ENCODE data around the gene PCDH15.

The PCDH15 gene

DNA sequence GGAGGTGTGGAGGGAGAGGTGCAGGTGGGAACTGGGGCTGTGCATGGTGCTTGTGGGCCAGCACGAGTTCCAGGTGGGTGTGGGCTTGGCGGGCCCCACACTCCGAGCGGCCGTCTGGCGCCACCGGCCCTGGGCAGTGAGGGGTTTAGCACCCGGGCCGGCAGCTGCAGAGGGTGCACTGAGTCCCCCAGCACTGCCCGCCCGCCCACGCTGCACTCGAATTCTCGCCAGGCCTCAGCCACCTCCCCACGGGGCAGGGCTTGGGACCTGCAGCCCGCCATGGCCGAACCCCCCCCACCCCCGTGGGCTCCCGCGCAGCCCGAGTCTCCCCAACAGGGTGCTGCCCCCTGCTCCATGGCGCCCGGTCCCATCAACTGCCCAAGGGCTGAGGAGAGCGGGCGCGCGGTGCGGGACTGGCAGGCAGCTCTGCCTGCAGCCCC lies 810.2 kb downstream of the PCDH15 start:
- H3K27ac ChIP-seq, result no peak overlapping the region
- no peak overlapping the region for H3K4me3 ChIP-seq (ENCODE audit: low read depth, low read length)
- no peaks in the 10 kb centered on the region for H3K36me3 ChIP-seq
- no peaks in the 10 kb centered on the region for H3K27me3 ChIP-seq (ENCODE audit: insufficient read depth, low read depth, severe bottlenecking)
- TF ChIP-seq, protein P1, sequence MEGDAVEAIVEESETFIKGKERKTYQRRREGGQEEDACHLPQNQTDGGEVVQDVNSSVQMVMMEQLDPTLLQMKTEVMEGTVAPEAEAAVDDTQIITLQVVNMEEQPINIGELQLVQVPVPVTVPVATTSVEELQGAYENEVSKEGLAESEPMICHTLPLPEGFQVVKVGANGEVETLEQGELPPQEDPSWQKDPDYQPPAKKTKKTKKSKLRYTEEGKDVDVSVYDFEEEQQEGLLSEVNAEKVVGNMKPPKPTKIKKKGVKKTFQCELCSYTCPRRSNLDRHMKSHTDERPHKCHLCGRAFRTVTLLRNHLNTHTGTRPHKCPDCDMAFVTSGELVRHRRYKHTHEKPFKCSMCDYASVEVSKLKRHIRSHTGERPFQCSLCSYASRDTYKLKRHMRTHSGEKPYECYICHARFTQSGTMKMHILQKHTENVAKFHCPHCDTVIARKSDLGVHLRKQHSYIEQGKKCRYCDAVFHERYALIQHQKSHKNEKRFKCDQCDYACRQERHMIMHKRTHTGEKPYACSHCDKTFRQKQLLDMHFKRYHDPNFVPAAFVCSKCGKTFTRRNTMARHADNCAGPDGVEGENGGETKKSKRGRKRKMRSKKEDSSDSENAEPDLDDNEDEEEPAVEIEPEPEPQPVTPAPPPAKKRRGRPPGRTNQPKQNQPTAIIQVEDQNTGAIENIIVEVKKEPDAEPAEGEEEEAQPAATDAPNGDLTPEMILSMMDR (IDR thresholded peaks at IDR 0.05; ENCODE audit: low read depth, low read length), result no peak
- no peak for DNase-seq
- H3K9me3 ChIP-seq (ENCODE audit: severe bottlenecking), result no peaks in the 10 kb centered on the region

DNA sequence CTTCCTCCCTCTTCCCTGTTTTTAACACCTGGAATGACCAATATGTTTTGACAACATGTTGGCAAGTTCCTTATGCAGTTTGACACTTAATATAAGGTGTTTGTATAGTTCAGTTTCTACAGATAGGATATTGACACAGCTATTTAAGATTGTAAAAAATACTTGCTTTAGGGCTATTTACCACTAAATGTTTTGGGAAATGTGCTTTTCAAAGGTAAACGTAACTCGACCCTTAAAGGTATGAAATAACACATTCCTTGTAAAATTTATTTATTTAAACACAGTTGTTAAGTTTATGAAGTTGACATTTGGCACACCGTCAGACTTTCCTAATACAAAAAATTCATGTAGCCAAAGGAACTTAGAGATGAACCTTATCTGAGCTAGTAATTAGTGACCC lies 817.6 kb downstream of the PCDH15 start:
- TF ChIP-seq, protein P1 (IDR thresholded peaks at IDR 0.05; ENCODE audit: low read depth, low read length), result no peak
- no peaks in the 10 kb centered on the region for H3K36me3 ChIP-seq
- H3K27me3 ChIP-seq (ENCODE audit: insufficient read depth, low read depth, severe bottlenecking), result no peaks in the 10 kb centered on the region
- H3K4me3 ChIP-seq (ENCODE audit: low read depth, low read length), result no peak overlapping the region
- no peak for DNase-seq
- H3K9me3 ChIP-seq (ENCODE audit: severe bottlenecking), result no peaks in the 10 kb centered on the region
- no peak overlapping the region for H3K27ac ChIP-seq

DNA sequence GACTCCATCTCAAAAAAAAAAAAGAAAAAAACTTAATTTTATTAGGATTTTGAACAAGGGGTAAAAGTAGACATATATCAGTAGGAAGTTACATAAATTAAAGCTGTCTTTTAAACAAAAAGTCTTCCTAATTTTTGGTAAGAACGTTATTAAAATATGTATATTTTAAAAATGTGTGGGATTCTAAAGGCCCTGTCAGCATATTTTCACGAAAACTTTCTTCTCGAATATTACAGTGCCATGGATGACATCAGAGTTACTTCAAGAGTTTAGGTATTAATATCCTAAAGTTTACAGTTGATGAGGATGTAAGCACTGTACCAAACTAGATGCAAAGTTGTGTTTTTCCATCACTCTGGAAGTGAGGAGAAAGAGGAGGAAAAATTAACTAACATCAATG lies 820.8 kb downstream of the PCDH15 start:
- H3K36me3 ChIP-seq, result no peaks in the 10 kb centered on the region
- H3K9me3 ChIP-seq (ENCODE audit: severe bottlenecking), result no peaks in the 10 kb centered on the region
- no peaks in the 10 kb centered on the region for H3K27me3 ChIP-seq (ENCODE audit: insufficient read depth, low read depth, severe bottlenecking)
- H3K27ac ChIP-seq, result no peak overlapping the region
- no peak overlapping the region for H3K4me3 ChIP-seq (ENCODE audit: low read depth, low read length)
- no peak for DNase-seq
- TF ChIP-seq, protein P1 (IDR thresholded peaks at IDR 0.05; ENCODE audit: low read depth, low read length), result no peak

DNA sequence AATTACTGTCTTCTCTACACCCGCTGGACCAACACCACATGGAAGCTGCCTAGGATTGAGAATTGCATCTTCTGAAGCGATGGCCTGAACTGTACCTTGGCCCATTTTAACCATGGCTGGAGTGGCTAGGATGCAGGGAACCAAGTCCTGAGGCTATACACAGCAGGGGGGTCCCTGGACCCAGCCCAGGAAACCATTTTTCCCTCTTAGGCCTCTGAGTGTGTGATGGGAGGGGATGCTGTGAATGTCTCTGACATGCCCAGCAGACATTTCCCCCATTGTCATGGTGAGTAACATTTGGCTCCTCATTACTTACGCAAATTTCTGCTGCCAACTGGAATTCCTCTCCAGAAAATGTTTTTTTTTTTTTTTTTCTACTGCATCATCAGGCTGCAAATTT lies 822.7 kb downstream of the PCDH15 start:
- no peak overlapping the region for H3K4me3 ChIP-seq (ENCODE audit: low read depth, low read length)
- H3K27ac ChIP-seq, result no peak overlapping the region
- no peaks in the 10 kb centered on the region for H3K36me3 ChIP-seq
- no peaks in the 10 kb centered on the region for H3K9me3 ChIP-seq (ENCODE audit: severe bottlenecking)
- H3K27me3 ChIP-seq (ENCODE audit: insufficient read depth, low read depth, severe bottlenecking), result no peaks in the 10 kb centered on the region
- no peak for DNase-seq
- TF ChIP-seq, protein P1 (IDR thresholded peaks at IDR 0.05; ENCODE audit: low read depth, low read length), result no peak

DNA sequence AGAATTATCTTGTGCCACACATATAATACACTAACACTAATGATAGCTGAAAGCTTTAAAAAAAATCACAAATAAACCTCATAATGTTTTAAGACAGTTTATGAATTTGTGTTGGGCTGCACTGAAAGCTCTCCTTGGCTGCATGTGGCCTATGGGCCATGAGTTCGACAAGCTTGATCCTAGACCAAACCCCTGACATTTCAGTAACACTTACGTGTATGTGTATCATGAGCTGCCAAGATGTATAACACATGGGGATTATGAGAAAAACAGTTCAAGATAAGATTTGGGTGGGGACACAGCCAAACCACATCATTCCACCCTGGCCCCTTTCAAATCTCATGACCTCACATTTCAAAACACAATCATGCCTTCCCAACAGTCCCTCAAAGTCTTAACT lies 823.8 kb downstream of the PCDH15 start:
- Histone ChIP-seq H3K27ac (no peak overlapping the region), H3K4me3 (ENCODE audit: low read depth, low read length) (no peak overlapping the region), H3K27me3 (ENCODE audit: insufficient read depth, low read depth, severe bottlenecking) (no peaks in the 10 kb centered on the region), H3K36me3 (no peaks in the 10 kb centered on the region), H3K9me3 (ENCODE audit: severe bottlenecking) (no peaks in the 10 kb centered on the region)
- TF ChIP-seq, protein P1 (IDR thresholded peaks at IDR 0.05; ENCODE audit: low read depth, low read length), result no peak
- no peak for DNase-seq

DNA sequence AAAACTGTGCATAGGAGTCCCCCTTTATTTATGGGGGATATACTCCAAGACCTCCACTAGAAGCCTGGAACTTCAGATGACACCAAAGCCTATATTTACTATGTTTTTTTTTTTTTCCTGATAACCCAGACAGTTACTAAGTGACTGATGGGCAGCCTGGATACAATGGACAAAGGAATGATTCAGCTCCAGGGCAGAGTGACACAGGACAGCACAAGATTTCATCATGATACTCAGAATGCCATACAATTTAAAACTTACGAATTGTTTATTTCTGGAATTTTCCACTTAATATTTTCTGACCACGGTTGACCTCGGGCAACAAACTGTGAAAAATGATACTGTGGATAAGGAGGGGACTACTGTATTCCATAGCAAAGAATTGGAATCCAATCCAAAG lies 843.6 kb downstream of the PCDH15 start:
- no peaks in the 10 kb centered on the region for H3K9me3 ChIP-seq (ENCODE audit: severe bottlenecking)
- H3K27me3 ChIP-seq (ENCODE audit: insufficient read depth, low read depth, severe bottlenecking), result no peaks in the 10 kb centered on the region
- no peak overlapping the region for H3K4me3 ChIP-seq (ENCODE audit: low read depth, low read length)
- no peaks in the 10 kb centered on the region for H3K36me3 ChIP-seq
- no peak for DNase-seq
- no peak overlapping the region for H3K27ac ChIP-seq
- TF ChIP-seq, protein P1 (IDR thresholded peaks at IDR 0.05; ENCODE audit: low read depth, low read length), result no peak
